ENCODE results near the gene TERT.

DNA sequence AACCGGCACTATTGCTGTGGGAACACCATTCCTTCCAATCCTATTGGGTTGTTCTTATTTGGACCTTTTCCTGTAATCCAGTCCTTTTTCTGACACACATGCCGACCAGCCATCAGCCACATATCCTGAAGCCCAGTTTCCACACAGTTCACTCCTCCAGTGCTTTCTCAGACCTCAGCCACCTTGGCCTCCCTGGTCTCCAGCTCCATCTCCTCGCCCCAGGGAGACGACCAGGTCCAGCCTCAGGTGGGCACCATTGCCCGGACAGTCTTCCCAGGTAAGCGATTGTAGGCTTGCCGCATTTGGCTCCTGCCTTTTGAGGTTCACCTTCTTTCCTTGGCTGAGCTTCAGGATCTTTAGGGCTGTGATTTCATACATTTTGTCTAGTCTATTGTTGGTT is 15.2 kb upstream of the TERT start:
- TF ChIP-seq, protein P1, sequence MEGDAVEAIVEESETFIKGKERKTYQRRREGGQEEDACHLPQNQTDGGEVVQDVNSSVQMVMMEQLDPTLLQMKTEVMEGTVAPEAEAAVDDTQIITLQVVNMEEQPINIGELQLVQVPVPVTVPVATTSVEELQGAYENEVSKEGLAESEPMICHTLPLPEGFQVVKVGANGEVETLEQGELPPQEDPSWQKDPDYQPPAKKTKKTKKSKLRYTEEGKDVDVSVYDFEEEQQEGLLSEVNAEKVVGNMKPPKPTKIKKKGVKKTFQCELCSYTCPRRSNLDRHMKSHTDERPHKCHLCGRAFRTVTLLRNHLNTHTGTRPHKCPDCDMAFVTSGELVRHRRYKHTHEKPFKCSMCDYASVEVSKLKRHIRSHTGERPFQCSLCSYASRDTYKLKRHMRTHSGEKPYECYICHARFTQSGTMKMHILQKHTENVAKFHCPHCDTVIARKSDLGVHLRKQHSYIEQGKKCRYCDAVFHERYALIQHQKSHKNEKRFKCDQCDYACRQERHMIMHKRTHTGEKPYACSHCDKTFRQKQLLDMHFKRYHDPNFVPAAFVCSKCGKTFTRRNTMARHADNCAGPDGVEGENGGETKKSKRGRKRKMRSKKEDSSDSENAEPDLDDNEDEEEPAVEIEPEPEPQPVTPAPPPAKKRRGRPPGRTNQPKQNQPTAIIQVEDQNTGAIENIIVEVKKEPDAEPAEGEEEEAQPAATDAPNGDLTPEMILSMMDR (conservative IDR thresholded peaks at IDR 0.05; ENCODE audit: low read length) = no peak
- no peak for TF ChIP-seq EZH2phosphoT487 (IDR thresholded peaks at IDR 0.05; ENCODE audit: borderline replicate concordance)
